A673 (cell line): Measurements from ENCODE around the gene BEX4.

ENCODE experiments used
- CTCF ChIP-seq: fragments of 300-800, 200-600 bp; sonication (generic); conservative IDR thresholded peaks from 2 replicates; pipeline ENCODE4 v1.5.1; 2017; ENCODE audit warnings: low read depth, mild to moderate bottlenecking, antibody characterized with exemption, low read length, moderate library complexity, mixed read lengths
- EZH2 ChIP-seq: fragments of 200-600 bp; sonication (generic); IDR thresholded peaks from 2 replicates; pipeline ENCODE4 v1.6.1; 2017; ENCODE audit warnings: borderline replicate concordance, low read depth, mild to moderate bottlenecking, mixed read lengths, antibody characterized with exemption, low read length; ENCODE audit not compliant: poor library complexity, severe bottlenecking

DNA sequence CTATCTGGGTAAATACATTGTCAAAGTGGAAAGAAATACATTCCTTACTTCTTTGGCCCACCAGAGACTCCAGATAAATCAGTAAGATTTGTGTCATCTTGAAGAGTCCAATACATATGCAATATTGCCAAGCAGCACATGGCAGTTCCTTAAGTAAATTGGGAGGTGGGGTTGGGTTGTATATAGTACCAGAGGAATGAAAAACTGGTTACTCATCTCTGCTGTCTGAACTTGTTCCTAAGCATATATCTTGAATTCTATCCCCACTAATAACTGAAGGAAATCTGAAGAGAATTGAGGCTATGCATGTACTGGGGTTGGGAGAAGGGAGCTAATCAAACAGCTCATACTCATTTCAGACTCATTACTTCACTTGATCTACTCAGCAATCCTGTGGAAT is 25.2 kb downstream of the BEX4 start:
- TF ChIP-seq CTCF = no peak
- no peak for TF ChIP-seq EZH2
